GM21786 (cell line): ENCODE results near the gene UHRF1.

Source experiments
- ATAC-seq: cut with Tn5 transposase; IDR thresholded peaks from one replicate; pipeline ENCODE4 v1.9.1; 2021; ENCODE audit not compliant: unreplicated experiment

The UHRF1 gene

GRCh38 chr19:4986471-4986891 is 77.2 kb downstream of the UHRF1 start:
- no peak for ATAC-seq

DNA sequence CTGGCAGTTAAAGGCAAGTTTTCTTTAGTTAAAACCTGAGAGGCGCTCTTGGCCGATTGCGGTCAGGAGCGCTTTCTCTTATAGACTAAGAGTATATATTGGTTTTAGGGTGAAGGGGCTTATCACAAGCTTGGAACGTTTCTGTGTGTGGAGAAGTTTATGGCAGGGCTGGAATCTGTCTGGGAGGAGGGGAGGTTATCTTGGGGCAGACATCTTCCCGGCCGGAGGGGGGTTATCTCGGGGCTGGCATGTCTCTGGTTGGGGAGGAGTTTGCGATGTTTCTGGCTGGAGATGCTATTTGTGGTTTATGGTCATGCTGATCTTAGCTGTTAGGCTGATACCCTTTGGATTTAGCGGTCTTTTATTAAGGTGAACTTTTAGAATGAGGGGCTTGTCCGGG is 78.0 kb downstream of the UHRF1 start:
- ATAC-seq = no peak

- ATAC-seq = no peak
Measured at GRCh38 chr19:4987692-4988370, 78.5 kb downstream of the UHRF1 start.

DNA sequence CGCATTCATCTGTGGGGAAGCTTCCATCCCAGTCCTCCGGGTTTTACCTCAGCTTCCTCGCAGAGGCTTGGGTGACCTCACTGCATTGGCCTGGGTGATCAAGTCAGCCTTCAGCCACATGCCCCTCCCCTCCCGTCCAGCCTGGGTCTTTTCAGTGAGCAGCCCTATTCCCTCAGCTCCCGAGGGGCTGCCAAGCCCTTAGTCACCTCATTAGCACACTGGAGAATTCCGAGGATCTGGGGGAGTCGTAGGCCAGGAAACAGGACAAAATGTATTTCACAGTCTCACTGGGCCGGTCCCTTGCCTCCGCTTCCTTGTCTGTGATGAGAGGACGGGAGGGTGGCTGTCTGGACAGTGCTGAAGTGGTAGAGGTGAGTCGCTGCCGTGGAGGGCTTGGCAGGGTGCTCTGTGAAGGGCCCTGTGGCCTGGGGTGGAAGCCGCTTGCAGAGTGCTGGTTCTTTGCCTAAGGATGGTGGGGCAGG is 79.5 kb downstream of the UHRF1 start:
- ATAC-seq = no peak

DNA sequence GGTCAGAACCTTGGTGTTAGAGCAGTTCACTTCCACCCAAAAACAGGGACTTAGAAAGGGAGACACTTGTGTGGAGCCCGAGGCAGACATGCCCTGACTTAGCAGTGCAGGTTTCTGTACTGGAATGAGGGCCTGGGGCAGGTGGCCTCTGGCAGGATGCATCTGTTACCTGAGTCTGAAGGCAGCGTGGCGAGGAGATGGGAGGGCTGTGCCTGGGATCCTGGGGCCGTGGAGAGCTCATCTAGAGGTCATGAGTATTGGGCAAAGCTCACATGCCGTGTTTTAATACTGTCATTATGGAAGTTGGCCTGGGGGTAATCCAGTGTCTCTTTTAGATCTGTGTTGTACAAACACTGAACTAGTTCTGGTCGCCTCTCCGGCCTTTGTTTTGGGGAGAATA is 81.0 kb downstream of the UHRF1 start:
- no peak for ATAC-seq

GRCh38 chr19:4991538-4991937 is 82.2 kb downstream of the UHRF1 start:
- no peak for ATAC-seq

- ATAC-seq = no peak
Measured at GRCh38 chr19:4991996-4992698, 82.8 kb downstream of the UHRF1 start.

DNA sequence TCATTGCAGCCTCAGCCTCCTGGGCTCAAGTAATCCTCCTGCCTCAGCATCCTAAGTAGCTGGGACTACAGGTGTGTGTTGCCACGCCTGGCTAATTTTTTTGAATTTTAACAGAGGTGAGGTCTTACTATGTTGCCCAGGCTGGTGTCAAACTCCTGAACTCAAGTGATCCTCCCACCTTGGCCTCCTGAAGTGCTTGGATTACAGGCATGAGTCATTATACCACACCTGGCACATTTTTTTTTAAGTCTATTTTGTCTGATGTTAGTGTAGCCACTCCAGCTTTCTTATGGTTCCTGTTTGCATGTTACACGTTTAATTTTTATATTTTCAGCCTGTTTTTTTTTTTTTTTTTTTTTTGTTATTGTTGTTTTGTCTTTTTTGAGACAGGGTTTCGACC is 84.4 kb downstream of the UHRF1 start:
- ATAC-seq = no peak

DNA sequence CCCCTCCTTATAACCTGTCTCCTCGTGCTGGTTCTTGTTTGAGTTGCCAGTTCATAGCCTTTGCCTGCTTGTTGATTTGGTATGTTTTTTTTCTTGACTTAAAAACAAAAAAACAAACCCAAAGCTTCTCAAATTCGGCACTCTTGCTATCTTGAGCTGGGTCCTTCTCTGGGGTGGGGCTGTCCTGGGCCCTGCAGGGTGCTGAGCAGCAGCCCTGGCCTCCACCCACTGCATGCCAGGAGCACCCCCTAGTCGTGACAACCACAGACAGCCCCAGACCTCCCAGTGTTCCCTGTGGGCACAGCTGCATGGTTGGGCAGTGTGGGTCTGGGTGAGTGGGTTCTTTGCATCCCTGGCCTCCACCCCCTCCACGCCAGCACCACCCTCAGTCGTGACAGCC is 87.4 kb downstream of the UHRF1 start:
- no peak for ATAC-seq

- ATAC-seq = no peak
Measured at GRCh38 chr19:4997297-4997696, 88.0 kb downstream of the UHRF1 start.

DNA sequence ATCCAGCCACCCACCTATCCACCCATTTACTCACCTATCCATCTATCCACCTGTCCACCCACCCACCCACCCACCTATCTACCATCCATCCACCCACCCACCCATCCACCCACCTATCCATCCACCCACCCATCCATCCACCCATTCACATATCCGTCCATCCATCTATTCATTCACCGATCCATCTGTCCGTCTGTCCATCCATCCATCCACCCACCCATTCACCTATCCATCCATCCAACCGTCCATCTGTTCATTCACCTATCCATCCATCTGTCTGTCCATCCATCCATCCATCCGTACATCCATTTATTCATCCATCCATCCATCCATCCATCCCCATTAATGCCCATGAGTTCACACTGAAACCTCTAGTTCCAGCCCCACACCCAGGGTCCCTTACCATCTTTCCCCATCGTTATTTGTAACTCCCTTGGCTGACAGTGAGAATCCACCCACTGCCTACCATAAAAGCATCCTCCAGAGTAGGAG is 90.9 kb downstream of the UHRF1 start:
- ATAC-seq = no peak

GRCh38 chr19:5001615-5002014 is 92.3 kb downstream of the UHRF1 start:
- no peak for ATAC-seq

DNA sequence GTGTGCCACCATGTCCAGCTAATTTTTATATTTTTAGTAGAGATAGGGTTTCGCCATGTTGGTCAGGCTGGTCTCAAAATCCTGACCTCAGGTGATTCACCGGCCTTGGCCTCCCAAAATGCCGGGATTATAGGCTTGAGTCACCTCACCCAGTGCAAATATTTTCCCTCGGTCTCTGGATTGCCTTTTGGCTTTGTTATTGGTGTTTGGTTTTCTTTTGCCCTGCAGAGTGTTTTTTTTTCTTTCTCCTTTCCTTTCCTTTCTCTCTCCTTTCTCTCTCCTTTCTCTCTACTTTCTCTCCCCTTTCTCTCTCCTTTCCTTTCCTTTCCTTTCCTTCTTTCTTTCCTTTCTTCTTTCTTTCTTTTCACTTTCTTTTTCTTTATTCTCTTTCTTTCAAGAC is 92.8 kb downstream of the UHRF1 start:
- ATAC-seq = no peak

- ATAC-seq = no peak
Measured at GRCh38 chr19:5003781-5004180, 94.5 kb downstream of the UHRF1 start.

- no peak for ATAC-seq
Measured at GRCh38 chr19:5005096-5005495, 95.8 kb downstream of the UHRF1 start.

DNA sequence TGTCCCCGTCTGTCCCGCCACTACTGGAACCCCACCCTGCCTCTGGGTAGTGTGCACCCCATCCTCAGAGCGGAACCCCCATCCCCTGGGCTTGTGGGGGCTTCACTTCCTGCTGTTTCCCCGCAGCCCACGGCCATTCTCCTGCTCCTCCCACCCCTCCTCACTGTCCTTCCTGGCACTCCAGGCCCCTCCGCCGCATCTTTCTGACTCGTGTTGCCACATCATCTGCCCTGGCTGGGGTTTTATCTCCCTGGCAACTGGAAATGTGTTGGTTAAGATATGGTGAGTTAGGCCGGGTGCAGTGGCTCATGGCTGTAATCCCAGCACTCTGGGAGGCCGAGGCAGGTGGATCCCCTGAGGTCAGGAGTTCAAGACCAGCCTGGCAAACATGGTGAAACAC is 96.9 kb downstream of the UHRF1 start:
- no peak for ATAC-seq

DNA sequence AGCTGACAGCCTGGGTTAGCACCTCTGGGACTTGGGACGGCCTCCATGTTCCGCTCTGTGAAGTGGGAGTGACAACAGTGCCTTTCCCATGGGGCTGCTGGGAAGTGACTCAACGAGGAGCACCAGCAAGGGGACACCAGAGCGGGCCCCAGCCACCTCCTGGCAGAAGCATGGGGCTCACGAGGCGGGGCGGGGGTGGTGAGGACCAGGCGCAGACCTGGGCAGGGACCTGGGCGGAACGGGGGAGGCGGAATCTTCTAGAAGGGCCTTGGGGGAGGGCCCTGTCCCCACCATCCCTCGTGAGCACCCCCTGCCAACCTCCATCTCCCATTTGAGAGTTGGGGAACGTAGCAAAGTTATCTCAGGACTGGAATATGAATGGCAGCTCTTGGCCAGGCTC is 97.5 kb downstream of the UHRF1 start:
- no peak for ATAC-seq
